Measurements from ENCODE around the gene MAP2K6.

MAP2K6 gene

DNA sequence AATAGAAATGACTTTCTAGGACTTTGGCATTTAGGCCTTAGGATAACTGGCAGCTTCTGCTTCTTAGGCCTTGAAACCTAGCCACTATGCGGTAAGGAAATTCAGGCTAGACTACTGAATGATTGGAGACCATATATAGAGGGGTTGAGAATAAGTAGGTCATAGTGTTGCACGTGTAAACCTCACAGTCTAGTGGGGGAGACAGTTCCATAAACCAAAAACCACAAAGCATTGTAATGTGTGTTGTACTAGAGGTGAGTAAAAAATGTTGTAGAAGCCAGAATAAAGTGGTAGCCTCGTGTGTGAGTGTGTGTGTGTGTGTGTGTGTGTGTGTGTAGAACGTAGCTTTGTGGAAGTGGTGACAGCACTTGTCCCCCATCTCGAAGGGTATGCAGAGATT lies 188.5 kb downstream of the MAP2K6 start:
- H3K27ac ChIP-seq (ENCODE audit: low read depth, low read length), result no peak overlapping the region
- H3K36me3 ChIP-seq (ENCODE audit: control insufficient read depth, insufficient read depth, low read length), result no peaks in the 10 kb centered on the region
- H3K4me3 ChIP-seq (ENCODE audit: low read depth, low read length), result no peak overlapping the region
- no peak overlapping the region for H3K9ac ChIP-seq (ENCODE audit: low read depth, low read length)
- peaks cover 6% of the 10 kb centered on the region for H3K4me1 ChIP-seq (ENCODE audit: control insufficient read depth, insufficient read depth, low read length)
- H3K27me3 ChIP-seq (ENCODE audit: control insufficient read depth, insufficient read depth, low read length), result no peaks in the 10 kb centered on the region
- H3K9me3 ChIP-seq (ENCODE audit: control insufficient read depth, insufficient read depth, low read length), result no peaks in the 10 kb centered on the region

Data from HUES48 (cell line).